T-cell (primary cell): ENCODE measurements around the gene C17orf78. TPM values are rescaled to one million over a fixed set of nuclear protein-coding genes. Genes with fewer than 3 reads are reported as not detected.

Experiments
- ATAC-seq, 4 experiments: fragments of 200-7000 bp in 3 of 4; fragments of 150-1000 bp in 1 of 4; cut with Tn5 transposase; replicated peaks in 1 of 4; 1 replicate in 3 of 4; 2 replicates in 1 of 4; pipeline ENCODE4 v1.10.0; 2021; ENCODE audit warnings: moderate library complexity in 3 of 4, mild to moderate bottlenecking in 2 of 4, moderate number of reproducible peaks in 1 of 4
- CTCF ChIA-PET, 2 donors: fragments of 300-600 bp; sonication (Branson Sonifier 250); formaldehyde crosslinking; loops; one replicate each; lab custom pipeline; 2022; ENCODE audit warnings: antibody characterized with exemption in 2 of 2; lab: Charles Lee
- POLR2A ChIA-PET, 2 donors: fragments of 300-600 bp; sonication (Branson Sonifier 250); formaldehyde crosslinking; loops; one replicate each; lab custom pipeline; 2022; ENCODE audit warnings: antibody characterized with exemption in 2 of 2; lab: Charles Lee
- DNase-seq, 35 experiments: peaks; one replicate each; pipeline versions ENCODE4 v3.0.0 to v3.0.0-alpha.2; 2013 to 2023
- H3K27ac ChIP-seq: one replicate; pipeline ENCODE4 v1.5.1; 2013; ENCODE audit warnings: low read length
- H3K27me3 ChIP-seq, 2 experiments: replicated peaks in 1 of 2; 1 replicate in 1 of 2; 2 replicates in 1 of 2; pipeline versions ENCODE4 v1.6.1 to v1.7.0; 2013; ENCODE audit warnings: low read length in 1 of 2, mixed read lengths in 1 of 2; ENCODE audit not compliant: control insufficient read depth in 2 of 2, insufficient read depth in 2 of 2; ENCODE audit errors: extremely low read depth in 1 of 2
- H3K36me3 ChIP-seq, 2 donors: 1 replicate in 1 of 2; 2 replicates in 1 of 2; pipeline versions ENCODE4 v1.6.1 to v1.7.0; 2013; ENCODE audit warnings: low read length in 1 of 2; ENCODE audit not compliant: control insufficient read depth in 2 of 2, insufficient read depth in 1 of 2; ENCODE audit errors: extremely low read depth in 1 of 2
- H3K4me1 ChIP-seq, 2 experiments: 1 replicate in 1 of 2; 2 replicates in 1 of 2; pipeline versions ENCODE4 v1.6.1 to v1.7.0; 2013; ENCODE audit warnings: low read length in 2 of 2, mixed read lengths in 1 of 2; ENCODE audit not compliant: insufficient read depth in 2 of 2, control insufficient read depth in 1 of 2; ENCODE audit errors: extremely low read depth in 1 of 2
- H3K4me3 ChIP-seq, 2 donors: 1 replicate in 1 of 2; 2 replicates in 1 of 2; pipeline versions ENCODE4 v1.5.1 to v1.7.0; 2013; ENCODE audit warnings: mild to moderate bottlenecking in 2 of 2, low read length in 1 of 2, moderate library complexity in 1 of 2; ENCODE audit not compliant: control insufficient read depth in 1 of 2; ENCODE audit errors: extremely low read depth in 1 of 2
- H3K9me3 ChIP-seq: 2 replicates; pipeline ENCODE4 v1.7.0; 2013
- H3K27ac Mint-ChIP-seq, 2 donors: one replicate each; pipeline ENCODE4 v1.8.0; 2020 to 2021; ENCODE audit warnings: mild to moderate bottlenecking in 2 of 2, mixed read lengths in 2 of 2
- H3K27me3 Mint-ChIP-seq, 2 donors: one replicate each; pipeline ENCODE4 v1.8.0; 2021 to 2022; ENCODE audit warnings: mixed read lengths in 2 of 2
- H3K36me3 Mint-ChIP-seq: one replicate; pipeline ENCODE4 v1.8.0; 2021; ENCODE audit warnings: mixed read lengths
- H3K4me1 Mint-ChIP-seq, 3 donors: one replicate each; pipeline ENCODE4 v1.8.0; 2020 to 2022; ENCODE audit warnings: mixed read lengths in 3 of 3, mild to moderate bottlenecking in 1 of 3
- H3K4me3 Mint-ChIP-seq, 3 donors: one replicate each; pipeline ENCODE4 v1.8.0; 2020 to 2022; ENCODE audit warnings: mild to moderate bottlenecking in 3 of 3, mixed read lengths in 3 of 3, moderate library complexity in 3 of 3
- H3K9me3 Mint-ChIP-seq, 3 donors: one replicate each; pipeline ENCODE4 v1.8.0; 2020 to 2022; ENCODE audit warnings: mixed read lengths in 3 of 3
- WGBS: methylation state at CpG from one replicate; pipeline ENCODE4 v1.1.5; 2013; ENCODE audit warnings: missing lambda C conversion rate; ENCODE audit not compliant: insufficient coverage; 5-methylcytosine and 5-hydroxymethylcytosine counted together
- total RNA-seq, 35 experiments: library from RNA in 6 of 35; stranded (reverse) in 6 of 35; fragments of 120-200 nt in 1 of 35; gene quantifications; one replicate each; pipeline versions ENCODE4 v1.2.1 to v1.2.4 and lab custom pipeline; 2013 to 2026

The C17orf78 gene
- total RNA-seq, 5 donors from 2014 or later (not counting 1 experiment from before 2014, with no cell fraction given): not detected

DNA sequence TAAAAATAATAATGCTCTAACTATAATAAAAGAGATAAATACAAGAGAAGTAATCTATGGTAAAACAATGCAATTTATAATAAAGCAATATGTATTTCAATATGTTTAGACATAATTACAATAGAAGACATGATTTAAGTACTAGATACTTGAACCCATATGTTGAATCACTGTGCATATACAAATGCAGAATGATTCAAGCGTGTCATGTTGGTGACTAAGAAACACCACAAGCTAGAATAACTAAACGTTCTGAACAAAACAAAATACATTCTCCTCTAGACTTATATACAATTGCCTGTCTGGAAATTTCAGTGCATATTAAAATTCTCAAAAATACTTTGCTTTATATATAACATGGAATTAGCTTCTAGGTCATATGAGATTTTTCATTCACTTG, 42.1 kb downstream of the C17orf78 start:
- CTCF ChIA-PET: no interaction called here

DNA sequence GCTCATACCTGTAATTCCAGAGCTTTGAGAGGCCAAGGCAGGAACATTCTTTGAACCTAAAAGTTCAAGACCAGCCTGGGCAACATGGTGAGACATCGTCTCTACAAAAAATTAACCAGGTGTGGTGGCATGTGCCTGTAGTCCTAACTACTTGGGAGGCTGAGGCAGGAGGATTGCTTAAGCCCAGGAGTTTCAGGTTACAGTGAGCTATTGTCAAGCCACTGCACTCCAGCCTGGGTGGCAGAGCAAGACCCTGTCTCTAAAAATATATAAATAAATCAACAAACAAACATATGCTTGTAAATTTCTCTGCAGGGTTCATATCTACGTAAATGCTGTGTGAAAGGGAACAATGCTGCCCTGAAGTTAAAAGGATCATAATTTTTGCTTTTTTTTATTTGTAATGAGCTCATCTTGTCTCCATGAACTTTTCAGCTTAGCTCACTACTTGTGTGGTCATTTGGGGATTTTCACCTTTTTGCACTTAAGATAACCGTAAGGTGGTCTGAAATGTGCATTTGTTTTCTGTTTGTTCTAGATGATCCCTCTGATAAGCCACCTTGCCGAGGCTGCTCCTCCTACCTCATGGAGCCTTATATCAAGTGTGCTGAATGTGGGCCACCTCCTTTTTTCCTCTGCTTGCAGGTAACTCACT, 47.3 kb downstream of the C17orf78 start:
- H3K36me3 ChIP-seq: peaks cover 7 to 40% of the 10 kb centered on the region in 2 donors

More for the DNA sequence above, 42.1 kb downstream of the C17orf78 start:
- Histone ChIP-seq H3K4me3 (no peak overlapping the region), H3K27ac (no peak overlapping the region), H3K27me3 (no peaks in the 10 kb centered on the region), H3K36me3 (peaks cover 12 to 15% of the 10 kb centered on the region in 2 donors), H3K4me1 (no peaks in the 10 kb centered on the region), H3K9me3 (no peaks in the 10 kb centered on the region)
- Mint-ChIP-seq H3K36me3 (peaks cover 27% of the 10 kb centered on the region), H3K27me3 (no peaks in the 10 kb centered on the region), H3K27ac (no peak overlapping the region), H3K4me1 (peaks cover 2 to 14% (median 8%) of the 10 kb centered on the region in 3 donors), H3K4me3 (no peak overlapping the region), H3K9me3 (no peaks in the 10 kb centered on the region)
- DNase-seq (no peak), ATAC-seq (no peak)
- WGBS: no CpG with 5 or more reads among the region's 2 CpGs
- POLR2A ChIA-PET: no interaction called here

DNA sequence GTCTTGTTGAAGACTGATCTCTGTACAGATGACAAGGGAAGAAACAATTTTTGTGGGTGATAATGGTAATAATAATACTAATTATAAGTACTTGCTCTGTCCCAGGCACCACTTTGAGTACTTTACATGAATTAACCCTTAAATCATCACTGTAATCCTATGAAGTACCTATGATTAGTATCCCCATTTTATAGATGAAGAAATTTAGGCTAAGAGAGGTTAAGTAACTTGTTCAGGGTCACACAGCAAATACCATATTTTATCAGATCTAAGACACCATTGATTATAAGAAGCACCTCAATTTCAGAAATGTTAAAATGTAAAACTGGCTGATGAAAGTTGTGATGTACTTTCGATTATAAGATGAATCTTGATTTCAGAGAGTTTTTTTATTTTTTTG, 49.5 kb downstream of the C17orf78 start:
- Mint-ChIP-seq H3K36me3 (peaks cover 33% of the 10 kb centered on the region), H3K27me3 (no peaks in the 10 kb centered on the region), H3K9me3 (no peaks in the 10 kb centered on the region), H3K4me3 (no peak overlapping the region), H3K27ac (no peak overlapping the region), H3K4me1 (peaks cover 0 to 9% (median 7%) of the 10 kb centered on the region in 3 donors)
- ChIA-PET POLR2A (no interaction called here), CTCF (interaction anchor here in 1 of 2 donors (0.6 kb wide), 1 partner anchor 25 kb away, joined by 4 read pairs; no protein-coding TSS in a partner anchor)
- Histone ChIP-seq H3K27ac (no peak overlapping the region), H3K36me3 (peaks cover 7 to 60% of the 10 kb centered on the region in 2 donors), H3K27me3 (no peaks in the 10 kb centered on the region), H3K4me3 (no peak overlapping the region), H3K4me1 (no peaks in the 10 kb centered on the region), H3K9me3 (no peaks in the 10 kb centered on the region)
- DNase-seq (no peak), ATAC-seq (no peak)
- WGBS: no CpG with 5 or more reads among the region's 1 CpG

More for the DNA sequence above, 47.3 kb downstream of the C17orf78 start:
- Mint-ChIP-seq H3K27ac (no peak overlapping the region), H3K27me3 (no peaks in the 10 kb centered on the region), H3K4me3 (no peak overlapping the region), H3K9me3 (no peaks in the 10 kb centered on the region), H3K4me1 (peaks cover 0 to 2% (median 0%) of the 10 kb centered on the region in 3 donors), H3K36me3 (peaks cover 31% of the 10 kb centered on the region)
- 100% methylated on average over 1 of the region's 4 CpGs for WGBS
- ChIA-PET POLR2A (no interaction called here), CTCF (interaction anchor here in 1 of 2 donors (0.6 kb wide), 1 partner anchor 18 kb away, joined by 5 read pairs; no protein-coding TSS in a partner anchor)
- no peak for ATAC-seq
- no peak for DNase-seq
- Histone ChIP-seq H3K27me3 (no peaks in the 10 kb centered on the region), H3K4me3 (no peak overlapping the region), H3K27ac (no peak overlapping the region), H3K4me1 (no peaks in the 10 kb centered on the region), H3K9me3 (no peaks in the 10 kb centered on the region)

DNA sequence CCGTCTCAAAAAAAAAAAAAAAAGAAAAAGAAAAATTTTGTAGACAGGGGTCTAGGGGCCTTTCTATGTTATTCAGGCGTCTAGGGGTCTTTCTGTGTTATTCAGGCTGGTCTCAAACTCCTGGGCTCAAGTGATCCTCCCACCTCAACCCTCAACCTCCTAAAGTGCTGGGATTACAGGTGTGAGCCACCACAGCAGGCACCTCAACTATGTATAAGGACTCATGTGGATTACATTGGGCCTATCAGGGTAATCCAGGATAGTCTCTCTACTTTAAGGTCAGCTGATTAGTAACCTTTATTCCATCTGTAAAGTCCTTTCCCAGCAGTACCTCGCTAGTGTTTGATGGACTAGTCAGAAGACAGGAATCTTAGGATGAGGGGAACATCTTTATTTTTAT, 53.3 kb downstream of the C17orf78 start:
- ATAC-seq (no peak), DNase-seq (no peak)
- ChIA-PET POLR2A (no interaction called here), CTCF (interaction anchor here in 1 of 2 donors (0.5 kb wide), 1 partner anchor 43 kb away, joined by 3 read pairs; no protein-coding TSS in a partner anchor)
- H3K27me3 Mint-ChIP-seq: no peaks in the 10 kb centered on the region
- peaks cover 40% of the 10 kb centered on the region for H3K36me3 Mint-ChIP-seq
- no CpG with 5 or more reads among the region's 3 CpGs for WGBS
- Histone ChIP-seq H3K36me3 (peaks cover 3 to 61% of the 10 kb centered on the region in 2 donors), H3K4me3 (no peak overlapping the region), H3K9me3 (no peaks in the 10 kb centered on the region), H3K27ac (no peak overlapping the region), H3K27me3 (no peaks in the 10 kb centered on the region), H3K4me1 (no peaks in the 10 kb centered on the region)
- no peak overlapping the region for H3K27ac Mint-ChIP-seq
- no peak overlapping the region for H3K4me3 Mint-ChIP-seq
- H3K4me1 Mint-ChIP-seq: peaks cover 0 to 13% (median 11%) of the 10 kb centered on the region in 3 donors
- no peaks in the 10 kb centered on the region for H3K9me3 Mint-ChIP-seq

DNA sequence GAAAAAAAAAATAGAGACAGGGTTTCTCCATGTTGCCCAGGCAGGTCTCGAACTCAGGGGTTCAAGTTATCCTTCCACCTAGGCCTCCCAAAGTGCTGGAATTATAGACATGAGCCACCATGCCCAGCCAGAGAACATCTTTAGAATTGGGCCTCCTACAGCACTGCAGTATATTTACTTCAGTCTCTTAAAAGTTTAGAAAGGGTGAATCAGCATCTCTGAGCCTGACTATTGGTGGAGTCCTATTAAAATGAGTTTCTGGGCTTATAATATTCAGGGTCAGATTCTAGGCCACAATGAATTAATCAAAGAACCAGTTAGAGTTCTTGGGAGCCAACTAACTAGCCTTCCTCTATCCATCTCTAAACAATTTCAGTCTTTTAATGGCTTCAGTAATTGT, 53.7 kb downstream of the C17orf78 start:
- POLR2A ChIA-PET: interaction anchor here in 1 of 2 donors (0.6 kb wide), 1 partner anchor 9 kb away, joined by 3 read pairs; no protein-coding TSS in a partner anchor

DNA sequence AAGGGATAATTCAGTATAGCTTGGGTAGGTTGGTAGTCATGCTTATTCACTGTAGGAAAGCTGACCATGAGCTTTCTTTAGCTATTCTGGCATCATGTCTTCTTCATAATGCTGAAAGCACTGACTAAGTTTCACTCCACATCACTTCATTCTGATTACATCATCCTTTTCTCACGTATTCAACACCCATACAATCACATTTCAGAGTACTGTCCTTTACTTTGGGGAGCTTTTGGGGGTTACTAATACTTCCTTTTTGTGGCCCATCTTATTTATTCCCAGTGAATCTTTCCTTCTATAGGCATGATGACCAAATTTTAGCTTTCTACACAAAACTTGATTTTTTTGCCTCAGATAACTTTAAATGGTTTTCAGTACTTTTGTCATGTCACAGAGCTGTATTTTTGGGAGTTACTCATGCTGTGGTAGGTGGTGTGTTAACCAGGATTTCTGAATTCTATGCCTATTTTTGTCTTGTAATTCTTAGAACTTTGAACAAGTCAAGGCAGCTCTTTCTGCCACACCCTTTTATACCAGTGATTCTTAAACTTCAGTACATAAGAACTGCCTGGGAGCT, 54.4 kb downstream of the C17orf78 start:
- Histone ChIP-seq H3K4me1 (no peaks in the 10 kb centered on the region), H3K27me3 (no peaks in the 10 kb centered on the region), H3K27ac (no peak overlapping the region), H3K4me3 (no peak overlapping the region), H3K36me3 (peaks cover 3 to 54% of the 10 kb centered on the region in 2 donors), H3K9me3 (no peaks in the 10 kb centered on the region)
- POLR2A ChIA-PET: interaction anchor here in 1 of 2 donors (0.6 kb wide), 1 partner anchor 8 kb away, joined by 3 read pairs; no protein-coding TSS in a partner anchor
- 14% methylated on average over 1 of the region's 1 CpG for WGBS
- DNase-seq (no peak), ATAC-seq (no peak)
- peaks cover 41% of the 10 kb centered on the region for H3K36me3 Mint-ChIP-seq
- peaks cover 0 to 13% (median 11%) of the 10 kb centered on the region in 3 donors for H3K4me1 Mint-ChIP-seq
- H3K9me3 Mint-ChIP-seq: no peaks in the 10 kb centered on the region
- H3K4me3 Mint-ChIP-seq: no peak overlapping the region
- no peaks in the 10 kb centered on the region for H3K27me3 Mint-ChIP-seq
- CTCF ChIA-PET: no interaction called here
- H3K27ac Mint-ChIP-seq: peak overlapping the region; percentile 39 to 56

More for the DNA sequence above, 53.7 kb downstream of the C17orf78 start:
- Histone ChIP-seq H3K9me3 (no peaks in the 10 kb centered on the region), H3K36me3 (peaks cover 3 to 57% of the 10 kb centered on the region in 2 donors), H3K27ac (no peak overlapping the region), H3K27me3 (no peaks in the 10 kb centered on the region), H3K4me1 (no peaks in the 10 kb centered on the region), H3K4me3 (no peak overlapping the region)
- CTCF ChIA-PET: no interaction called here
- no peak overlapping the region for H3K4me3 Mint-ChIP-seq
- ATAC-seq (no peak), DNase-seq (no peak)
- peaks cover 44% of the 10 kb centered on the region for H3K36me3 Mint-ChIP-seq
- H3K4me1 Mint-ChIP-seq: peaks cover 0 to 13% (median 11%) of the 10 kb centered on the region in 3 donors
- no CpG with 5 or more reads among the region's 1 CpG for WGBS
- H3K9me3 Mint-ChIP-seq: no peaks in the 10 kb centered on the region
- H3K27me3 Mint-ChIP-seq: no peaks in the 10 kb centered on the region
- peak overlapping the region in 1 of 2 donors; percentile 39 for H3K27ac Mint-ChIP-seq
